Upper lobe of right lung (tissue), 1 donor: ENCODE data around the gene EXOC6. TPM values are rescaled to one million over a fixed set of nuclear protein-coding genes. Genes with fewer than 3 reads are reported as not detected.

Experiments used
- ATAC-seq: fragments of 200-7000 bp; cut with Tn5 transposase; one replicate; pipeline ENCODE4 v1.9.1; 2020; ENCODE audit warnings: mild to moderate bottlenecking, moderate library complexity
- DNase-seq: peaks from one replicate; pipeline ENCODE4 v3.0.0-alpha.2; 2020
- H3K27ac ChIP-seq: fragments of 200-600 bp; one replicate; pipeline ENCODE4 v1.8.0; 2022
- H3K27me3 ChIP-seq: fragments of 200-600 bp; one replicate; pipeline ENCODE4 v1.8.0; 2022; ENCODE audit warnings: mild to moderate bottlenecking
- H3K36me3 ChIP-seq: fragments of 200-600 bp; one replicate; pipeline ENCODE4 v1.8.0; 2022
- H3K4me1 ChIP-seq: fragments of 200-600 bp; one replicate; pipeline ENCODE4 v1.8.0; 2022
- H3K4me3 ChIP-seq: fragments of 200-600 bp; one replicate; pipeline ENCODE4 v1.8.0; 2022; ENCODE audit warnings: mild to moderate bottlenecking
- H3K9me3 ChIP-seq: fragments of 200-600 bp; one replicate; pipeline ENCODE4 v1.8.0; 2022
- intact Hi-C: fragments of 100-400 bp; cut with DNase I; formaldehyde crosslinking; loops from one replicate; pipeline ENCODE4 v1.11.0; 2022
- total RNA-seq: library from RNA; stranded (reverse); fragmentation: NEBNext Ultra II Directional; extraction: Animal tissue kit (Norgen Biotek cat#: 25700); gene quantifications from one replicate; pipeline ENCODE4 v1.2.1, GENCODE V29; 2021
- TF ChIP-seq, protein P1 (sequence below): fragments of 200-600 bp; IDR thresholded peaks from one replicate; pipeline ENCODE4 v1.8.0; 2022; ENCODE audit warnings: antibody characterized with exemption
- donor health status: DM: no; HTN: yes; CAD: no; lungs with severe emphysema.

EXOC6 gene
- total RNA-seq, 1 donor from 2014 or later = 24.9 TPM

GRCh38 chr10:92816091-92816531 lies 32.2 kb upstream of the EXOC6 start:
- DNase-seq (no peak), ATAC-seq (no peak)
- H3K27ac ChIP-seq = no peak overlapping the region
- no peaks in the 10 kb centered on the region for H3K27me3 ChIP-seq
- no peak overlapping the region for H3K4me3 ChIP-seq
- H3K9me3 ChIP-seq = no peaks in the 10 kb centered on the region
- TF ChIP-seq, protein P1, sequence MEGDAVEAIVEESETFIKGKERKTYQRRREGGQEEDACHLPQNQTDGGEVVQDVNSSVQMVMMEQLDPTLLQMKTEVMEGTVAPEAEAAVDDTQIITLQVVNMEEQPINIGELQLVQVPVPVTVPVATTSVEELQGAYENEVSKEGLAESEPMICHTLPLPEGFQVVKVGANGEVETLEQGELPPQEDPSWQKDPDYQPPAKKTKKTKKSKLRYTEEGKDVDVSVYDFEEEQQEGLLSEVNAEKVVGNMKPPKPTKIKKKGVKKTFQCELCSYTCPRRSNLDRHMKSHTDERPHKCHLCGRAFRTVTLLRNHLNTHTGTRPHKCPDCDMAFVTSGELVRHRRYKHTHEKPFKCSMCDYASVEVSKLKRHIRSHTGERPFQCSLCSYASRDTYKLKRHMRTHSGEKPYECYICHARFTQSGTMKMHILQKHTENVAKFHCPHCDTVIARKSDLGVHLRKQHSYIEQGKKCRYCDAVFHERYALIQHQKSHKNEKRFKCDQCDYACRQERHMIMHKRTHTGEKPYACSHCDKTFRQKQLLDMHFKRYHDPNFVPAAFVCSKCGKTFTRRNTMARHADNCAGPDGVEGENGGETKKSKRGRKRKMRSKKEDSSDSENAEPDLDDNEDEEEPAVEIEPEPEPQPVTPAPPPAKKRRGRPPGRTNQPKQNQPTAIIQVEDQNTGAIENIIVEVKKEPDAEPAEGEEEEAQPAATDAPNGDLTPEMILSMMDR = no peak
- H3K4me1 ChIP-seq = no peaks in the 10 kb centered on the region
- no peaks in the 10 kb centered on the region for H3K36me3 ChIP-seq
- intact Hi-C loops = no loop called here

GRCh38 chr10:92822060-92822634 lies 26.2 kb upstream of the EXOC6 start:
- Histone ChIP-seq H3K27me3 (no peaks in the 10 kb centered on the region), H3K4me3 (no peak overlapping the region), H3K27ac (peak overlapping the region; percentile 49), H3K4me1 (peaks cover 8% of the 10 kb centered on the region), H3K9me3 (no peaks in the 10 kb centered on the region), H3K36me3 (no peaks in the 10 kb centered on the region)
- intact Hi-C loops = no loop called here
- DNase-seq = no peak
- peak; percentile 43 for ATAC-seq
- TF ChIP-seq, protein P1 = no peak

- peak overlapping the region; percentile 58 for H3K27ac ChIP-seq
- intact Hi-C loops = no loop called here
Measured at GRCh38 chr10:92822964-92823363, 25.4 kb upstream of the EXOC6 start.

DNA sequence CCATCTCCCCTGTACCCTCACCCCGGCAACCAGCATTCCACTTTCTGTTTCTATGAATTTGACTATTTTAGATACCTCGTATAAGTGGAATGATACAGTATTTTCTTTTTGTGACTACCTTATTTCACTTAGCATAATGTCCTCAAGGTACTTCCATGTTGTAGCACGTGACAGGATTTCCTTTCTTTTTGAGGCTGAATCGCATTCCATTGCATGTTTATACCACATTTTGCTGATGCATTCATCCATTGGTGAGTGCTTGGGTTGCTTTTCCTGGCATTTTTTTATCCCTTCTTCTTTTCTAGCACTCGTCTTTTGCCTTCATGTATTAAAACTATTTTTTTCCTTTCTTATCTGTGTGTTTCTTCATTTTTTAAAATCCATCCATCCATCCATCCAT lies 22.3 kb upstream of the EXOC6 start:
- intact Hi-C loops = no loop called here
- H3K27me3 ChIP-seq = no peaks in the 10 kb centered on the region
- H3K4me1 ChIP-seq = peaks cover 12% of the 10 kb centered on the region
- no peaks in the 10 kb centered on the region for H3K36me3 ChIP-seq
- TF ChIP-seq, protein P1 = no peak
- ATAC-seq (no peak), DNase-seq (no peak)
- no peaks in the 10 kb centered on the region for H3K9me3 ChIP-seq
- no peak overlapping the region for H3K27ac ChIP-seq
- H3K4me3 ChIP-seq = no peak overlapping the region

More at GRCh38 chr10:92822964-92823363, 25.4 kb upstream of the EXOC6 start:
- Histone ChIP-seq H3K4me1 (peaks cover 8% of the 10 kb centered on the region), H3K9me3 (no peaks in the 10 kb centered on the region), H3K4me3 (no peak overlapping the region), H3K36me3 (no peaks in the 10 kb centered on the region), H3K27me3 (no peaks in the 10 kb centered on the region)
- ATAC-seq = peak; percentile 49
- no peak for DNase-seq
- TF ChIP-seq, protein P1 = peak; percentile 34

GRCh38 chr10:92826504-92826903 lies 21.8 kb upstream of the EXOC6 start:
- Histone ChIP-seq H3K36me3 (no peaks in the 10 kb centered on the region), H3K27ac (no peak overlapping the region), H3K4me3 (no peak overlapping the region), H3K9me3 (no peaks in the 10 kb centered on the region), H3K27me3 (no peaks in the 10 kb centered on the region), H3K4me1 (peaks cover 12% of the 10 kb centered on the region)
- DNase-seq (no peak), ATAC-seq (no peak)
- TF ChIP-seq, protein P1 = no peak
- intact Hi-C loops = no loop called here
